CD14-positive monocyte (primary cell): ENCODE results near the gene ADAMTSL2. TPM values are rescaled to one million over a fixed set of nuclear protein-coding genes. Genes with fewer than 3 reads are reported as not detected.

ENCODE experiments used
- DNase-seq, 3 donors: peaks; one replicate each; pipeline ENCODE4 v3.0.0-alpha.2; 2011 to 2022
- H2AFZ ChIP-seq: 2 replicates; pipeline ENCODE4 v1.6.0; 2012; ENCODE audit warnings: mild to moderate bottlenecking, low read depth, low read length, inconsistent platforms; ENCODE audit not compliant: insufficient read depth, poor library complexity, severe bottlenecking
- H3K27ac ChIP-seq, 2 donors: 1 replicate in 1 of 2; 2 replicates in 1 of 2; pipeline ENCODE4 v1.5.1; 2012 to 2013; ENCODE audit warnings: low read length in 2 of 2, control low read depth in 1 of 2, inconsistent platforms in 1 of 2, low read depth in 1 of 2, mild to moderate bottlenecking in 1 of 2
- H3K27me3 ChIP-seq, 2 donors: one replicate each; pipeline versions ENCODE4 v1.6.0 to v1.6.1; 2011 to 2013; ENCODE audit warnings: low read length in 2 of 2; ENCODE audit not compliant: control insufficient read depth in 2 of 2, insufficient read depth in 2 of 2
- H3K36me3 ChIP-seq, 2 donors: replicated peaks in 1 of 2; 1 replicate in 1 of 2; 2 replicates in 1 of 2; pipeline versions ENCODE4 v1.5.1 to v1.6.1; 2012 to 2013; ENCODE audit warnings: low read length in 2 of 2, control low read depth in 1 of 2, inconsistent platforms in 1 of 2, mild to moderate bottlenecking in 1 of 2; ENCODE audit not compliant: insufficient read depth in 2 of 2, control insufficient read depth in 1 of 2
- H3K4me1 ChIP-seq, 2 donors: 1 replicate in 1 of 2; 2 replicates in 1 of 2; pipeline versions ENCODE4 v1.5.1 to v1.6.1; 2012 to 2013; ENCODE audit warnings: low read length in 2 of 2, control low read depth in 1 of 2, inconsistent platforms in 1 of 2, mild to moderate bottlenecking in 1 of 2, moderate library complexity in 1 of 2; ENCODE audit not compliant: insufficient read depth in 2 of 2, control insufficient read depth in 1 of 2
- H3K4me2 ChIP-seq: replicated peaks from 2 replicates; pipeline ENCODE3; 2012; ENCODE audit warnings: low read length, moderate library complexity, mild to moderate bottlenecking; ENCODE audit not compliant: poor library complexity, severe bottlenecking; ENCODE audit errors: extremely low read depth
- H3K4me3 ChIP-seq, 3 experiments: fragments of 200-600 bp in 1 of 3; sonication (generic) in 1 of 3; replicated peaks in 1 of 3; 1 replicate in 2 of 3; 2 replicates in 1 of 3; pipeline ENCODE4 v1.5.1; 2011 to 2013; ENCODE audit warnings: low read length in 3 of 3, mild to moderate bottlenecking in 3 of 3, control low read depth in 2 of 3, low read depth in 2 of 3, inconsistent platforms in 1 of 3, moderate library complexity in 1 of 3
- H3K79me2 ChIP-seq: 2 replicates; pipeline ENCODE4 v1.6.0; 2012; ENCODE audit warnings: mild to moderate bottlenecking, control low read depth, inconsistent platforms, low read length, moderate library complexity; ENCODE audit not compliant: insufficient read depth
- H3K9ac ChIP-seq: 2 replicates; pipeline ENCODE4 v1.6.0; 2017; ENCODE audit warnings: low read length, mild to moderate bottlenecking; ENCODE audit not compliant: insufficient read depth, poor library complexity, severe bottlenecking
- H3K9me3 ChIP-seq, 2 donors: replicated peaks in 1 of 2; 1 replicate in 1 of 2; 2 replicates in 1 of 2; pipeline versions ENCODE4 v1.5.1 to v1.6.1; 2012 to 2013; ENCODE audit warnings: low read length in 2 of 2, control low read depth in 1 of 2; ENCODE audit not compliant: control insufficient read depth in 1 of 2, insufficient read depth in 1 of 2
- H4K20me1 ChIP-seq: 2 replicates; pipeline ENCODE4 v1.6.0; 2012; ENCODE audit warnings: mild to moderate bottlenecking, low read length, control low read depth, moderate library complexity; ENCODE audit not compliant: insufficient read depth
- H3K27ac Mint-ChIP-seq, 7 donors: one replicate each; pipeline ENCODE4 v1.8.0; 2020; ENCODE audit warnings: mild to moderate bottlenecking in 7 of 7, mixed read lengths in 7 of 7, moderate library complexity in 6 of 7, inconsistent platforms in 2 of 7
- H3K27me3 Mint-ChIP-seq, 3 donors: one replicate each; pipeline ENCODE4 v1.8.0; 2021 to 2022; ENCODE audit warnings: low read depth in 3 of 3, mild to moderate bottlenecking in 3 of 3, mixed read lengths in 3 of 3, moderate library complexity in 3 of 3, inconsistent platforms in 1 of 3
- H3K36me3 Mint-ChIP-seq, 2 donors: one replicate each; pipeline ENCODE4 v1.8.0; 2020; ENCODE audit warnings: mixed read lengths in 2 of 2, inconsistent platforms in 1 of 2, mild to moderate bottlenecking in 1 of 2
- H3K4me1 Mint-ChIP-seq: one replicate; pipeline ENCODE4 v1.8.0; 2020; ENCODE audit warnings: mild to moderate bottlenecking, mixed read lengths
- H3K4me3 Mint-ChIP-seq, 2 donors: one replicate each; pipeline ENCODE4 v1.8.0; 2020; ENCODE audit warnings: mild to moderate bottlenecking in 2 of 2, mixed read lengths in 2 of 2, moderate library complexity in 1 of 2
- H3K9me3 Mint-ChIP-seq, 7 donors: one replicate each; pipeline ENCODE4 v1.8.0; 2020 to 2022; ENCODE audit warnings: mixed read lengths in 7 of 7, mild to moderate bottlenecking in 6 of 7, moderate library complexity in 6 of 7, inconsistent platforms in 2 of 7
- CTCF ChIP-seq: fragments of 200-600 bp; IDR thresholded peaks from one replicate; pipeline ENCODE4 v1.8.0; 2022; ENCODE audit warnings: antibody characterized with exemption, mild to moderate bottlenecking
- WGBS: methylation state at CpG from one replicate; pipeline ENCODE4 v1.1.5; 2013; ENCODE audit warnings: missing lambda C conversion rate; ENCODE audit not compliant: insufficient coverage; 5-methylcytosine and 5-hydroxymethylcytosine counted together
- intact Hi-C, 2 donors: fragments of 100-400 bp; cut with micrococcal nuclease; formaldehyde crosslinking; loops; one replicate each; pipeline versions ENCODE4 v1.15.0 to v1.15.1; 2023
- polyA plus RNA-seq, 3 donors: library from polyadenylated mRNA; depleted of rRNA in 1 of 3; unstranded in 2 of 3; stranded (reverse) in 1 of 3; fragments of 300-500 nt in 2 of 3; fragments of >200 nt in 1 of 3; fragmentation: Illumina TruSeq in 2 of 3; gene quantifications; 1 replicate in 2 of 3; 2 replicates in 1 of 3; pipeline ENCODE4 v1.2.3, GENCODE V29; 2012 to 2021

Gene ADAMTSL2
- polyA plus RNA-seq, 3 donors: 0.08 TPM; not detected in 2

- H3K36me3 Mint-ChIP-seq: no peaks in the 10 kb centered on the region
- intact Hi-C loops: no loop called here
- Histone ChIP-seq H3K4me3 (no peak overlapping the region), H3K79me2 (no peaks in the 10 kb centered on the region), H3K4me1 (no peaks in the 10 kb centered on the region), H2AFZ (no peak overlapping the region), H3K4me2 (no peak overlapping the region), H3K9me3 (peaks cover 6 to 12% of the 10 kb centered on the region in 2 donors), H3K27ac (no peak overlapping the region), H3K27me3 (peaks cover 2 to 36% of the 10 kb centered on the region in 2 donors), H3K9ac (no peak overlapping the region), H4K20me1 (no peaks in the 10 kb centered on the region), H3K36me3 (no peaks in the 10 kb centered on the region)
- H3K4me3 Mint-ChIP-seq: peak overlapping the region in 1 of 2 donors; percentile 80
- H3K4me1 Mint-ChIP-seq: no peaks in the 10 kb centered on the region
- H3K27ac Mint-ChIP-seq: no peak overlapping the region
- DNase-seq: no peak
- no peak for TF ChIP-seq CTCF
- peaks cover 21 to 53% (median 49%) of the 10 kb centered on the region in 3 donors for H3K27me3 Mint-ChIP-seq
- 96% methylated on average over 3 of the region's 5 CpGs for WGBS
- H3K9me3 Mint-ChIP-seq: peaks cover 7 to 13% (median 10%) of the 10 kb centered on the region in 7 donors
These were observed 49.7 kb downstream of the ADAMTSL2 start for GRCh38 chr9:133584167-133584558.

DNA sequence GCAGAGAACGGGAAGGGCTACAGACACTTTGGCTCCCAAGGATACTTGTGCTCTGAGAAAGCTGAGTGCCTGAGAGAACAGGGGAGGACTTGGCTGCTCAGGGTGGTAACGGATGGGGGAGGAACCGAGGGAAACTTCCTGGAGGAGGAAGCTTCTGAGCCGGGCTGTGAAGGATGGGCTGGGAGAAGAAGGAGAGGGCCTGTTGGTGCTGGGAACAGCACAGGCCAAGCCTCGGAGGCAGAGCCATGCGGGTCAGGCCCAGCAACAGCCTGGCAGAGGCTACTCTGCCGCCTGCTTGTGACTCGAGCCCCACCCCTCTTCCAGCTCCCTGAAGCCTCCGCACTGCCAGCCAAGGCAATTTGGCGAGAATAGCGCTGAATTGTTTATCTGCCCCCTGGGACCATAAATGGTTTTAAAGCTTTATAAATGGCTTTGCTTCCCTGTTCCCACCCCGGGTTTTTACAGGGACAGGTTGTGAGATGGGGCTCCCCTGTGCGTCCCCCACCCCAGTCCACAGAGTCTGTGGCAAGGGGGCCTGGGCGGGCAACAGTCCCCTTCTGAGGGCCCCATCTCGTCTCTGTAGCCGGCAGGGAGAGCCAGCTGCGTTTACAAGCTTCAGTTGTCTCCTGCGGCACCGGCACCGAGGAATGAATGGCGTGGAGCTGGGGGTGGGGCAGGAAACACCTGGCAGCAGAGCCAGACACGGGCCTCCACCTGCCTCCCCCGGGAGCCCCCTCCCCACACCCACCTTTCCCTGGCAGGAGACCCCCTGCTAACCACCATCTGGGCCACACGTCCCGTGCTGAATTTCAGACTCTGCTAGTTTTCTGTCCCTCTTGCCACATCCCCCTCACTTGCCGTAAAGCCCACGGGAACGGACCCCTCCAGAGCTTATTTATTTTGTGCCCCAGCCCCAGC lies 50.3 kb downstream of the ADAMTSL2 start:
- intact Hi-C loops: no loop called here
- H3K27me3 Mint-ChIP-seq: peaks cover 22 to 47% (median 42%) of the 10 kb centered on the region in 3 donors

More for the DNA sequence above, 50.3 kb downstream of the ADAMTSL2 start:
- H2AFZ ChIP-seq: no peak overlapping the region
- H3K4me1 Mint-ChIP-seq: no peaks in the 10 kb centered on the region
- 3% methylated on average over 15 of the region's 28 CpGs for WGBS
- no peak for DNase-seq
- no peaks in the 10 kb centered on the region for H3K36me3 Mint-ChIP-seq
- H3K4me3 Mint-ChIP-seq: peak overlapping the region in 1 of 2 donors; percentile 80
- H3K4me1 ChIP-seq: no peaks in the 10 kb centered on the region
- no peaks in the 10 kb centered on the region for H4K20me1 ChIP-seq
- H3K79me2 ChIP-seq: no peaks in the 10 kb centered on the region
- peaks cover 2 to 31% of the 10 kb centered on the region in 2 donors for H3K27me3 ChIP-seq
- no peak overlapping the region for H3K27ac ChIP-seq
- H3K9me3 Mint-ChIP-seq: peaks cover 7 to 15% (median 11%) of the 10 kb centered on the region in 7 donors
- H3K36me3 ChIP-seq: no peaks in the 10 kb centered on the region
- no peak overlapping the region for H3K9ac ChIP-seq
- no peak overlapping the region for H3K4me3 ChIP-seq
- no peak for TF ChIP-seq CTCF
- peaks cover 6 to 13% of the 10 kb centered on the region in 2 donors for H3K9me3 ChIP-seq
- no peak overlapping the region for H3K27ac Mint-ChIP-seq
- H3K4me2 ChIP-seq: no peak overlapping the region
